CD4-positive, alpha-beta T cell treated with Interleukin-15 for 1 hour (primary cell): ENCODE data around the gene BTN2A1.
"Not testable (repeated sequence)": the region's sequence is repeated elsewhere in the genome, so short reads cannot be mapped to it uniquely, and the experiment has no call there.

Experiments
- DNase-seq: peaks from one replicate; pipeline ENCODE4 v3.0.0-alpha.2; 2020

Gene BTN2A1

GRCh38 chr6:26457806-26458688, at the start of gene BTN2A1:
Gene BTN2A1, plus strand, starts transcription at chr6:26457955. Its CDS starts 682 bp downstream, at chr6:26458637.
- DNase-seq, result peak; percentile 77

- DNase-seq, result no peak
These were observed 48.7 kb upstream of the BTN2A1 start for GRCh38 chr6:26408828-26409730.

- no peak for DNase-seq
These were observed 46.0 kb upstream of the BTN2A1 start for GRCh38 chr6:26411751-26412150.

- DNase-seq, result no peak
These were observed 45.5 kb upstream of the BTN2A1 start for GRCh38 chr6:26412228-26412627.

GRCh38 chr6:26412954-26413353, 44.8 kb upstream of the BTN2A1 start:
- no peak for DNase-seq

GRCh38 chr6:26414281-26414680, 43.5 kb upstream of the BTN2A1 start:
- DNase-seq, result no peak

- DNase-seq, result no peak
These were observed 42.6 kb upstream of the BTN2A1 start for GRCh38 chr6:26415036-26415614.

- no peak for DNase-seq
These were observed 42.0 kb upstream of the BTN2A1 start for GRCh38 chr6:26415791-26416190.

- no peak for DNase-seq
These were observed 41.5 kb upstream of the BTN2A1 start for GRCh38 chr6:26416288-26416687.

GRCh38 chr6:26418077-26418476, 39.7 kb upstream of the BTN2A1 start:
- not testable (repeated sequence) for DNase-seq

GRCh38 chr6:26418795-26419194, 39.0 kb upstream of the BTN2A1 start:
- DNase-seq, result not testable (repeated sequence)

GRCh38 chr6:26420688-26421171, 37.0 kb upstream of the BTN2A1 start:
- DNase-seq, result no peak

- DNase-seq, result peak; percentile 48
These were observed 36.3 kb upstream of the BTN2A1 start for GRCh38 chr6:26421259-26422144.

- DNase-seq, result no peak
These were observed 35.4 kb upstream of the BTN2A1 start for GRCh38 chr6:26422329-26422728.

GRCh38 chr6:26426691-26427450, 30.9 kb upstream of the BTN2A1 start:
- no peak for DNase-seq

- no peak for DNase-seq
These were observed 30.3 kb upstream of the BTN2A1 start for GRCh38 chr6:26427451-26427809.

- no peak for DNase-seq
These were observed 29.5 kb upstream of the BTN2A1 start for GRCh38 chr6:26428206-26428605.

- no peak for DNase-seq
These were observed 27.0 kb upstream of the BTN2A1 start for GRCh38 chr6:26430787-26431186.

- no peak for DNase-seq
These were observed 26.2 kb upstream of the BTN2A1 start for GRCh38 chr6:26431258-26432172.

GRCh38 chr6:26432627-26433201, 25.0 kb upstream of the BTN2A1 start:
- DNase-seq, result no peak
